T-helper 1 cell (primary cell): ENCODE data around the gene CCNI2.
"Not testable (repeated sequence)": the region's sequence is repeated elsewhere in the genome, so short reads cannot be mapped to it uniquely, and the experiment has no call there.

Experiments used
- DNase-seq, 5 donors: peaks; one replicate each; pipeline ENCODE4 v3.0.0-alpha.2; 2012 to 2020

CCNI2 gene

GRCh38 chr5:132785365-132785764, 38.1 kb downstream of the CCNI2 start:
- no peak for DNase-seq

- no peak for DNase-seq
These were observed 38.6 kb downstream of the CCNI2 start for GRCh38 chr5:132785864-132786263.

GRCh38 chr5:132787076-132787475, 39.9 kb downstream of the CCNI2 start:
- DNase-seq, result no peak

GRCh38 chr5:132788508-132788907, 41.3 kb downstream of the CCNI2 start:
- no peak for DNase-seq

- DNase-seq, result no peak
These were observed 42.0 kb downstream of the CCNI2 start for GRCh38 chr5:132788990-132789886.

- no peak for DNase-seq
These were observed 43.1 kb downstream of the CCNI2 start for GRCh38 chr5:132790201-132790865.

- no peak for DNase-seq
These were observed 43.8 kb downstream of the CCNI2 start for GRCh38 chr5:132791026-132791425.

- DNase-seq, result no peak
These were observed 50.4 kb downstream of the CCNI2 start for GRCh38 chr5:132797651-132798050.

- DNase-seq, result no peak
These were observed 52.2 kb downstream of the CCNI2 start for GRCh38 chr5:132799392-132799791.

GRCh38 chr5:132800545-132800944, 53.3 kb downstream of the CCNI2 start:
- no peak for DNase-seq

- DNase-seq, result no peak
These were observed 54.9 kb downstream of the CCNI2 start for GRCh38 chr5:132802044-132802684.

- DNase-seq, result not testable (repeated sequence)
These were observed 55.5 kb downstream of the CCNI2 start for GRCh38 chr5:132802685-132803066.
